Activated T-helper 17 cell treated with anti-CD3 and anti-CD28 coated beads, Interleukin-2, amount 50 U/mL, for 72 hours (primary cell): Measurements from ENCODE around the gene GPC2. TPM values are rescaled to one million over a fixed set of nuclear protein-coding genes. Genes with fewer than 3 reads are reported as not detected.
"Not testable (repeated sequence)": the region's sequence is repeated elsewhere in the genome, so short reads cannot be mapped to it uniquely, and the experiment has no call there.

ENCODE experiments used
- ATAC-seq: fragments of 150-1000 bp; cut with Tn5 transposase; replicated peaks from 2 replicates; pipeline ENCODE4 v1.10.0; 2021; ENCODE audit warnings: mild to moderate bottlenecking, moderate library complexity
- H3K27ac Mint-ChIP-seq: one replicate; pipeline ENCODE4 v1.8.0; 2022; ENCODE audit warnings: mixed read lengths
- H3K27me3 Mint-ChIP-seq: one replicate; pipeline ENCODE4 v1.8.0; 2022; ENCODE audit warnings: mixed read lengths
- H3K36me3 Mint-ChIP-seq: one replicate; pipeline ENCODE4 v1.8.0; 2022; ENCODE audit warnings: low read depth, mild to moderate bottlenecking, mixed read lengths
- H3K4me1 Mint-ChIP-seq: one replicate; pipeline ENCODE4 v1.8.0; 2022; ENCODE audit warnings: mixed read lengths
- H3K4me3 Mint-ChIP-seq: one replicate; pipeline ENCODE4 v1.8.0; 2022; ENCODE audit warnings: mild to moderate bottlenecking, mixed read lengths
- H3K9me3 Mint-ChIP-seq: one replicate; pipeline ENCODE4 v1.8.0; 2022; ENCODE audit warnings: mixed read lengths
- total RNA-seq, 2 donors: library from RNA; stranded (reverse); gene quantifications; one replicate each; pipeline ENCODE4 v1.2.3, GENCODE V29; 2022

Gene GPC2
- total RNA-seq, result 1 to 10 TPM; 2.8 to 4.9 TPM

- peak; percentile 93 for ATAC-seq
- H3K9me3 Mint-ChIP-seq, result peaks cover 3% of the 10 kb centered on the region
- no peak within 1 kb of the TSS for H3K27ac Mint-ChIP-seq
- peaks cover 19% of the 10 kb centered on the region for H3K4me1 Mint-ChIP-seq
- no peaks in the 10 kb centered on the region for H3K27me3 Mint-ChIP-seq
- peak within 1 kb of the TSS; percentile 75 for H3K4me3 Mint-ChIP-seq
- H3K36me3 Mint-ChIP-seq, result no peaks in the 10 kb centered on the region
Observed at GRCh38 chr7:100177045-100178001, at the start of gene GPC2, which contains the start of gene STAG3. GPC2 (minus strand) TSS chr7:100177381; CDS start chr7:100177199, 182 bp downstream. STAG3 (plus strand) TSS chr7:100177918; CDS start chr7:100180557, 2,639 bp downstream.

GRCh38 chr7:100224891-100225290 is 47.7 kb upstream of the GPC2 start:
- H3K27me3 Mint-ChIP-seq, ATAC-seq, H3K4me1 Mint-ChIP-seq, H3K9me3 Mint-ChIP-seq: not testable (repeated sequence)
- H3K4me3 Mint-ChIP-seq, result peak overlapping the region; percentile 97
- peak overlapping the region; percentile 98 for H3K27ac Mint-ChIP-seq
- H3K36me3 Mint-ChIP-seq, result peaks cover 92% of the 10 kb centered on the region

GRCh38 chr7:100223376-100223927 is 46.3 kb upstream of the GPC2 start:
- H3K27me3 Mint-ChIP-seq, H3K9me3 Mint-ChIP-seq: not testable (repeated sequence)
- H3K27ac Mint-ChIP-seq, result peak overlapping the region; percentile 98
- peaks cover 16% of the 10 kb centered on the region for H3K4me1 Mint-ChIP-seq
- peak overlapping the region; percentile 97 for H3K4me3 Mint-ChIP-seq
- peak; percentile 11 for ATAC-seq
- peaks cover 94% of the 10 kb centered on the region for H3K36me3 Mint-ChIP-seq

GRCh38 chr7:100222445-100223132 is 45.4 kb upstream of the GPC2 start:
- H3K27ac Mint-ChIP-seq, result peak overlapping the region; percentile 98
- peaks cover 17% of the 10 kb centered on the region for H3K4me1 Mint-ChIP-seq
- H3K27me3 Mint-ChIP-seq, result no peaks in the 10 kb centered on the region
- H3K4me3 Mint-ChIP-seq, result peak overlapping the region; percentile 97
- H3K9me3 Mint-ChIP-seq, result no peaks in the 10 kb centered on the region
- no peak for ATAC-seq
- H3K36me3 Mint-ChIP-seq, result peaks cover 88% of the 10 kb centered on the region

- peak overlapping the region; percentile 98 for H3K27ac Mint-ChIP-seq
Observed at GRCh38 chr7:100221767-100222444, 44.7 kb upstream of the GPC2 start.

GRCh38 chr7:100221231-100221718 is 44.1 kb upstream of the GPC2 start:
- Mint-ChIP-seq H3K36me3 (peaks cover 81% of the 10 kb centered on the region), H3K4me1 (peaks cover 23% of the 10 kb centered on the region), H3K27me3 (no peaks in the 10 kb centered on the region), H3K9me3 (no peaks in the 10 kb centered on the region), H3K27ac (peak overlapping the region; percentile 98), H3K4me3 (peak overlapping the region; percentile 97)
- peak; percentile 72 for ATAC-seq

More at GRCh38 chr7:100221767-100222444, 44.7 kb upstream of the GPC2 start:
- no peaks in the 10 kb centered on the region for H3K27me3 Mint-ChIP-seq
- H3K9me3 Mint-ChIP-seq, result no peaks in the 10 kb centered on the region
- H3K36me3 Mint-ChIP-seq, result peaks cover 87% of the 10 kb centered on the region
- H3K4me1 Mint-ChIP-seq, result peaks cover 23% of the 10 kb centered on the region
- no peak for ATAC-seq
- H3K4me3 Mint-ChIP-seq, result peak overlapping the region; percentile 97

- Mint-ChIP-seq H3K9me3 (no peaks in the 10 kb centered on the region), H3K27ac (peak overlapping the region; percentile 98), H3K4me3 (peak overlapping the region; percentile 97), H3K36me3 (peaks cover 75% of the 10 kb centered on the region), H3K27me3 (no peaks in the 10 kb centered on the region), H3K4me1 (peaks cover 23% of the 10 kb centered on the region)
- peak; percentile 41 for ATAC-seq
Observed at GRCh38 chr7:100220586-100221230, 43.5 kb upstream of the GPC2 start.

- not testable (repeated sequence) for H3K9me3 Mint-ChIP-seq, H3K27me3 Mint-ChIP-seq, ATAC-seq
- Mint-ChIP-seq H3K4me3 (peak within 1 kb of the TSS; percentile 97), H3K4me1 (peaks cover 23% of the 10 kb centered on the region), H3K27ac (peak within 1 kb of the TSS; percentile 98), H3K36me3 (peaks cover 68% of the 10 kb centered on the region)
Observed at GRCh38 chr7:100219801-100220585, 42.8 kb upstream of the GPC2 start, which contains the start of gene PVRIG. PVRIG (plus strand) TSS chr7:100219949; CDS start chr7:100219971, 22 bp downstream.

DNA sequence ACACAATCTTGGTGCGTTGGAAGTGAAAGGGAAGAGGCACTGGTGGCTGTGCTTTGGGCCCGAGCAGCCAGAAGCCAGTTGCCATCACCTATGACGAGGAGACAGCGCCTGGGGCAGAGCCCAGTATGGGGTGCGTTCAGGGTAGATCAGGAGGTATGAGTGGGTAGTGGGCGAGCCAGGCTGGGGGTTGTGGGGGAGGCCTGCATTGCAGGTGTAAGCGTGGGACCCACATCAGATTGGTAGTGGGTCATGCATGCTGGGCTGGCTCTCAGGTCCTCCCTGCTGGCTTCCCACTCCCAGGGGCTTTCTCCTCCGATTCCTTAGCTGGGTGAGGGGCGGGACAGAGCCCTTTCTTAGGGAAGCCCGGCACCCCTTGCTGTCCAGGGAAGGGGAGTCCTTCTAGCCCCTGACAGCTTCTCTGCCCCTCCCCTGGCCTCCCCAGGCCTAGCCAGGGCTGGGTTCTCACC is 42.1 kb upstream of the GPC2 start:
- H3K27me3 Mint-ChIP-seq, result no peaks in the 10 kb centered on the region
- H3K9me3 Mint-ChIP-seq, result no peaks in the 10 kb centered on the region
- H3K4me3 Mint-ChIP-seq, result peak overlapping the region; percentile 97
- peaks cover 23% of the 10 kb centered on the region for H3K4me1 Mint-ChIP-seq
- peaks cover 61% of the 10 kb centered on the region for H3K36me3 Mint-ChIP-seq
- peak overlapping the region; percentile 98 for H3K27ac Mint-ChIP-seq
- no peak for ATAC-seq

DNA sequence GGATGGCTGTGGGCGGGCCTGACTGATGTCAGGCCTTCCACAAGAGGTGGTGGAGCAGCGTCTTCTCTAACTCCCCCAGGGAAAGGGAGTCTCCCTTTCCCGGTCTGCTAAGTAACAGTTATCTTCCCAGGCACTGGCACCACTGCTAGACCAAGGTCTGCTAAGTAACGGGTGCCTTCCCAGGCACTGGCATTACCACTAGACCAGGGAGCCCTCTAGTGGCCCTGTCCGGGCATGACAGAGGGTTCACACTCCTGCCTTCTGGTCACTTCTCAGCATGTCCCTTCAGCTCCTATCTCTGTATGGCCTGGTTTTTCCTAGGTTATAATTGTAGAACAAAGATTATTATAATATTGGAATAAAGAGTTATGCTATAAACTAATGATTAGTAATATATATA is 40.8 kb upstream of the GPC2 start:
- not testable (repeated sequence) for H3K27me3 Mint-ChIP-seq

DNA sequence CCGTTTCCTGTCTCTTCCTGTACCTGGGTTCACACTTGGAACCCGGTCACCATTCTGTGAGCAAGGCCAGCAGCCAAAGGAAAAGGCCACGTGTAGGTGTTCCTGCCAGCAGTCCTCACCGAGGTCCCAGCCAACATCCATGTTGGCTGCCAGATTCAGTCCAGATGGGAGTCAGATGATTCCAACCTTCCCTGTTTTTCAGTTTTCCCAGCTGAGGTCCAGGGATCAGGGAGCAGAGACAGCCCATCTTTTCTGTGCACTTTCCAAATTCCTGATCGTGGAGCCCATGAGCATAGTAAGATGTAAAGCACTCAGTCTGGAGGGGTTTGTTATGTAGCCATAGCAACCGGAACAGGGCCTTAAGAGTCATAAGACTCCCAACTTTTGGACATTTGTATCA is 38.7 kb upstream of the GPC2 start:
- H3K4me3 Mint-ChIP-seq, result no peak overlapping the region
- peaks cover 27% of the 10 kb centered on the region for H3K36me3 Mint-ChIP-seq
- H3K9me3 Mint-ChIP-seq, result no peaks in the 10 kb centered on the region
- H3K27me3 Mint-ChIP-seq, result no peaks in the 10 kb centered on the region
- no peak for ATAC-seq
- H3K4me1 Mint-ChIP-seq, result peaks cover 25% of the 10 kb centered on the region
- H3K27ac Mint-ChIP-seq, result no peak overlapping the region

More for the DNA sequence above, 40.8 kb upstream of the GPC2 start:
- Mint-ChIP-seq H3K27ac (peak overlapping the region; percentile 84), H3K4me3 (peak overlapping the region; percentile 97), H3K36me3 (peaks cover 47% of the 10 kb centered on the region), H3K4me1 (peaks cover 16% of the 10 kb centered on the region)
- H3K9me3 Mint-ChIP-seq, ATAC-seq: not testable (repeated sequence)

DNA sequence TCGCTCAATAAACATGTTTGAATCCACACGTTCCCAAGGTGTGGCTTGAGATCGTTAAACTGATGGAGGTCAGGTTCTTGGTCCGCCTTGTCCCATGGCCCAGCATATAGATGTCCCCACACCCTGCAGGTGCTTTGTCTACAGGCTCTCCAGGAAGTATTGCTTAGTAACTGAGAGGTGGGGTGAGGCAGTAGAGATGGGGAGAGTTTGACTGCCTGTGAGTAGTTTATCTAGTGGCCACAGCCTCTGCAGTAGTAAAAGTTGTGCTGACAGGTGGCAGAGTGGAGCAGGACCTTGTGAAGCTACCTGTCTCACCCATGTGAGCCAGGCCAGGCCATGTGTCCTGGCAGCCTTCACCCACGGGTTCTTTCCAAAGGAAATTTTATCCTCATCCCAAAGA is 37.2 kb upstream of the GPC2 start:
- ATAC-seq, H3K4me3 Mint-ChIP-seq, H3K27ac Mint-ChIP-seq, H3K9me3 Mint-ChIP-seq, H3K27me3 Mint-ChIP-seq: not testable (repeated sequence)
- H3K4me1 Mint-ChIP-seq, result peaks cover 35% of the 10 kb centered on the region
- H3K36me3 Mint-ChIP-seq, result peaks cover 12% of the 10 kb centered on the region

- Mint-ChIP-seq H3K4me3 (no peak overlapping the region), H3K36me3 (peaks cover 5% of the 10 kb centered on the region)
- no peak for ATAC-seq
Observed at GRCh38 chr7:100213672-100214071, 36.5 kb upstream of the GPC2 start.

More at GRCh38 chr7:100213672-100214071, 36.5 kb upstream of the GPC2 start:
- Mint-ChIP-seq H3K27ac (no peak overlapping the region), H3K27me3 (no peaks in the 10 kb centered on the region), H3K9me3 (no peaks in the 10 kb centered on the region), H3K4me1 (peaks cover 35% of the 10 kb centered on the region)
